Endothelial cell of umbilical vein (primary cell): ENCODE data around the gene CD300LG. TPM values are rescaled to one million over a fixed set of nuclear protein-coding genes. Genes with fewer than 3 reads are reported as not detected.

Experiments
- BruUV-seq: library from RNA; stranded (reverse); fragments of 400-500 nt; replicated peaks from 2 replicates; lab custom pipeline; 2021; lab: Mats Ljungman, UMichigan
- CTCF ChIA-PET: fragments of 300-600, 350-600 bp; sonication (Branson Sonifier 250); formaldehyde crosslinking; loops from one replicate; lab custom pipeline; 2021; ENCODE audit warnings: antibody characterized with exemption, inconsistent platforms; lab: Charles Lee
- POLR2A ChIA-PET: fragments of 300-600, 350-600 bp; sonication (Branson Sonifier 250); formaldehyde crosslinking; loops from one replicate; lab custom pipeline; 2021; ENCODE audit warnings: antibody characterized with exemption, inconsistent platforms; lab: Charles Lee
- DNase-seq: peaks from one replicate; pipeline ENCODE4 v3.0.0-alpha.2; 2011; ENCODE audit warnings: low read depth, low spot score
- FAIRE-seq: peaks from 2 replicates; lab custom pipeline; 2011; peaks lifted over from hg19 to GRCh38; lab: Jason Lieb, UNC
- H2AFZ ChIP-seq: 2 replicates; pipeline ENCODE4 v1.6.0; 2012; ENCODE audit warnings: low read depth, low read length, control low read depth, inconsistent platforms
- H3K27ac ChIP-seq: 2 replicates; pipeline ENCODE4 v1.5.1; 2011; ENCODE audit warnings: low read depth, mild to moderate bottlenecking, control low read depth, low read length, moderate library complexity; ENCODE audit not compliant: insufficient read depth
- H3K27me3 ChIP-seq, 2 experiments: 2 replicates each; pipeline versions ENCODE4 v1.6.0 to v1.6.1; 2011; ENCODE audit warnings: low read length in 2 of 2, mixed read lengths in 1 of 2; ENCODE audit not compliant: control insufficient read depth in 2 of 2, insufficient read depth in 2 of 2
- H3K36me3 ChIP-seq, 2 experiments: 2 replicates in 1 of 2; 3 replicates in 1 of 2; pipeline ENCODE4 v1.5.1; 2011; ENCODE audit warnings: low read length in 2 of 2, mild to moderate bottlenecking in 1 of 2, moderate library complexity in 1 of 2; ENCODE audit not compliant: control insufficient read depth in 2 of 2, insufficient read depth in 2 of 2; ENCODE audit errors: extremely low read depth in 1 of 2
- H3K4me1 ChIP-seq: 3 replicates; pipeline ENCODE4 v1.5.1; 2011; ENCODE audit warnings: mild to moderate bottlenecking, low read length; ENCODE audit not compliant: control insufficient read depth, insufficient read depth; ENCODE audit errors: extremely low read depth
- H3K4me2 ChIP-seq: 2 replicates; pipeline ENCODE4 v1.6.1; 2011; ENCODE audit warnings: low read length, control low read depth, mixed read lengths; ENCODE audit not compliant: insufficient read depth
- H3K4me3 ChIP-seq, 3 experiments: fragments of 200-600 bp in 1 of 3; sonication (generic), shearing (Covaris generic) in 1 of 3; replicated peaks in 1 of 3; 2 replicates each; pipeline ENCODE4 v1.5.1; 2011 to 2016; ENCODE audit warnings: control low read depth in 3 of 3, low read length in 3 of 3, mild to moderate bottlenecking in 2 of 3, inconsistent platforms in 1 of 3, low read depth in 1 of 3, moderate library complexity in 1 of 3; ENCODE audit not compliant: insufficient read depth in 1 of 3
- H3K79me2 ChIP-seq: 2 replicates; pipeline ENCODE4 v1.6.0; 2012; ENCODE audit warnings: low read length, inconsistent platforms; ENCODE audit not compliant: control insufficient read depth, insufficient read depth
- H3K9ac ChIP-seq: replicated peaks from 2 replicates; pipeline ENCODE3; 2011; ENCODE audit warnings: low read length, control low read depth; ENCODE audit not compliant: insufficient read depth; ENCODE audit errors: extremely low read depth
- H3K9me1 ChIP-seq: replicated peaks from 3 replicates; pipeline ENCODE4 v1.6.0; 2011; ENCODE audit warnings: mild to moderate bottlenecking, low read length; ENCODE audit not compliant: control insufficient read depth, insufficient read depth; ENCODE audit errors: extremely low read depth
- H3K9me3 ChIP-seq: replicated peaks from 2 replicates; pipeline ENCODE4 v1.5.1; 2012; ENCODE audit warnings: low read length, inconsistent platforms; ENCODE audit not compliant: control insufficient read depth, insufficient read depth
- H4K20me1 ChIP-seq: replicated peaks from 2 replicates; pipeline ENCODE3; 2011; ENCODE audit warnings: mild to moderate bottlenecking, low read length; ENCODE audit not compliant: control insufficient read depth, insufficient read depth; ENCODE audit errors: extremely low read depth
- FOS ChIP-seq: IDR thresholded peaks from 2 replicates; pipeline ENCODE4 v1.6.1; 2011; ENCODE audit warnings: mild to moderate bottlenecking, low read length, moderate library complexity, borderline replicate concordance; ENCODE audit not compliant: insufficient read depth
- JUN ChIP-seq: IDR thresholded peaks from 2 replicates; pipeline ENCODE4 v1.6.1; 2011; ENCODE audit warnings: borderline replicate concordance, low read depth; ENCODE audit not compliant: insufficient read length, insufficient read depth
- MYC ChIP-seq: IDR thresholded peaks from one replicate; pipeline ENCODE4 v1.6.1; 2011; ENCODE audit warnings: mild to moderate bottlenecking, low read depth, low read length
- dilution Hi-C: fragments of 300-500 bp; cut with MboI; formaldehyde crosslinking; loops from one replicate; pipeline ENCODE4 v1.15.0; 2019; ENCODE audit warnings: low sequenced_read_pairs; ENCODE audit not compliant: extremely low pct_ligation_motif_present
- intact Hi-C: fragments of 100-400 bp; cut with micrococcal nuclease; formaldehyde crosslinking; loops from one replicate; pipeline ENCODE4 v1.10.0; 2022
- polyA plus RNA-seq, 4 experiments: library from polyadenylated mRNA; depleted of rRNA in 3 of 4; stranded (reverse) in 3 of 4; unstranded in 1 of 4; fragments of >200 nt; gene quantifications; 2 replicates each; pipeline versions ENCODE4 v1.2.1 to v1.2.3, GENCODE V29; 2011 to 2012; ENCODE audit warnings: missing spikeins in 1 of 4
- total RNA-seq: library from RNA; stranded (reverse); gene quantifications from 2 replicates; pipeline ENCODE4 v1.2.3, GENCODE V29; 2021
- TF ChIP-seq, protein P1 (sequence below), 2 donors: IDR thresholded peaks; 1 replicate in 1 of 2; 2 replicates in 1 of 2; pipeline ENCODE4 v1.5.1; 2011; ENCODE audit warnings: low read length in 2 of 2, mild to moderate bottlenecking in 2 of 2, moderate library complexity in 2 of 2, control low read depth in 1 of 2, inconsistent platforms in 1 of 2, low read depth in 1 of 2; ENCODE audit not compliant: insufficient read depth in 1 of 2; ENCODE audit errors: extremely low read depth in 1 of 2

CD300LG gene
- total and polyA plus RNA-seq, 2 donors (not counting 3 experiments of a cell fraction or from before 2014, with no cell fraction given): not detected

DNA sequence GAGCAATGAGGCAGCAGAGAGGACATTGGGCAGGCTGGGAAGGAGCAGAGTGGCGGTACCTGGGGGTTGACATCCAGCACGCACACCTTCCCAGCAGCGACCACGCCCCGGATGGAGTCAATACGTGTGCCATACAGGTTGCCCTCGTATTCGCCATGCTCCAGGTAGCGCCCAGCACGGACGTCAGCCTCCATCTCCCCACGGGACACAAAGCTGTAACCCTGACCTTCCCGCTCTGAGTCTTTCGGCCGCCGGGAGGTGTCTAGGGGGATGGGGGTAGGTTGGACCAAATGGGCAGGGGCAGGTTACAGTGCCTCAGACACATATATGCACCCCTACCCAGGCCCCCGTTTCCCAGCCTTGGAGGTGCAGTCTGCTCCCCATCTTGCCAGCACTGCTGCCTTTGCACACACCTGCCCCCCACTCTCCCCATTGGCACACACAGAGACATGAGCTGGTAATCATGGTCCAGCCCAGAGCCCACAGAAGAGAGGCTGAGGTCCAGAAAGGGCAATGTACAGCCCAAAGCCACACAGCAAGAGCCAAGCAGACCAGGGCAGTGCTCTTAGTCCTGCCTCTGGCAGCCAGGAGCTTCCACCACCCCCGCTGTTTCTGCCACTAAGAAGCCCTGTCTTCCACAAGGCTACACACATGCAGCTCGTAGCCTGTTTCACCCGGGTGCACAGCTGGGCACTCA is 32.9 kb downstream of the CD300LG start:
- H3K4me3 ChIP-seq: no peak overlapping the region
- H3K4me2 ChIP-seq: no peak overlapping the region
- TF ChIP-seq JUN (no peak), MYC (no peak), FOS (no peak)
- TF ChIP-seq, protein P1, sequence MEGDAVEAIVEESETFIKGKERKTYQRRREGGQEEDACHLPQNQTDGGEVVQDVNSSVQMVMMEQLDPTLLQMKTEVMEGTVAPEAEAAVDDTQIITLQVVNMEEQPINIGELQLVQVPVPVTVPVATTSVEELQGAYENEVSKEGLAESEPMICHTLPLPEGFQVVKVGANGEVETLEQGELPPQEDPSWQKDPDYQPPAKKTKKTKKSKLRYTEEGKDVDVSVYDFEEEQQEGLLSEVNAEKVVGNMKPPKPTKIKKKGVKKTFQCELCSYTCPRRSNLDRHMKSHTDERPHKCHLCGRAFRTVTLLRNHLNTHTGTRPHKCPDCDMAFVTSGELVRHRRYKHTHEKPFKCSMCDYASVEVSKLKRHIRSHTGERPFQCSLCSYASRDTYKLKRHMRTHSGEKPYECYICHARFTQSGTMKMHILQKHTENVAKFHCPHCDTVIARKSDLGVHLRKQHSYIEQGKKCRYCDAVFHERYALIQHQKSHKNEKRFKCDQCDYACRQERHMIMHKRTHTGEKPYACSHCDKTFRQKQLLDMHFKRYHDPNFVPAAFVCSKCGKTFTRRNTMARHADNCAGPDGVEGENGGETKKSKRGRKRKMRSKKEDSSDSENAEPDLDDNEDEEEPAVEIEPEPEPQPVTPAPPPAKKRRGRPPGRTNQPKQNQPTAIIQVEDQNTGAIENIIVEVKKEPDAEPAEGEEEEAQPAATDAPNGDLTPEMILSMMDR (IDR thresholded peaks at IDR 0.05; ENCODE audit: extremely low read depth in 1 of 2, insufficient read depth in 1 of 2, low read depth in 1 of 2, low read length in 2 of 2): no peak
- no peaks in the 10 kb centered on the region for H3K9me1 ChIP-seq
- ChIA-PET POLR2A (no interaction called here), CTCF (interaction anchor here (0.9 to 4.7 kb wide), 21 partner anchors 10 to 289 kb away, joined by 3 to 69 read pairs (median 5); partner anchors contain the start of gene CD300LG)
- H3K9me3 ChIP-seq: no peaks in the 10 kb centered on the region
- H3K4me1 ChIP-seq: no peaks in the 10 kb centered on the region
- dilution Hi-C loops (no loop called here), intact Hi-C loops (no loop called here)
- BruUV-seq: no TSS peak
- H2AFZ ChIP-seq: no peak overlapping the region
- H3K9ac ChIP-seq: no peak overlapping the region
- peaks cover 3 to 4% of the 10 kb centered on the region in 2 experiments for H3K27me3 ChIP-seq
- no peak for DNase-seq
- no peak for FAIRE-seq
- no peaks in the 10 kb centered on the region for H4K20me1 ChIP-seq
- H3K79me2 ChIP-seq: no peaks in the 10 kb centered on the region
- H3K36me3 ChIP-seq: no peaks in the 10 kb centered on the region
- H3K27ac ChIP-seq: no peak overlapping the region
